OCI-LY1 (cell line): ENCODE measurements around the gene HDAC1.

Source experiments
- EZH2 ChIP-seq: fragments of 200-600 bp; sonication (generic), shearing (Covaris generic); IDR thresholded peaks from 2 replicates; pipeline ENCODE4 v1.8.0; 2017; ENCODE audit warnings: borderline replicate concordance, mixed run types, mild to moderate bottlenecking, antibody characterized with exemption, low read length, moderate library complexity, mixed read lengths
- TF ChIP-seq, protein P1 (sequence below): fragments of 200-600 bp; sonication (generic), shearing (Covaris generic); IDR thresholded peaks from 2 replicates; pipeline ENCODE4 v1.5.1; 2017; ENCODE audit warnings: mild to moderate bottlenecking, antibody characterized with exemption, low read length, moderate library complexity, mixed read lengths

DNA sequence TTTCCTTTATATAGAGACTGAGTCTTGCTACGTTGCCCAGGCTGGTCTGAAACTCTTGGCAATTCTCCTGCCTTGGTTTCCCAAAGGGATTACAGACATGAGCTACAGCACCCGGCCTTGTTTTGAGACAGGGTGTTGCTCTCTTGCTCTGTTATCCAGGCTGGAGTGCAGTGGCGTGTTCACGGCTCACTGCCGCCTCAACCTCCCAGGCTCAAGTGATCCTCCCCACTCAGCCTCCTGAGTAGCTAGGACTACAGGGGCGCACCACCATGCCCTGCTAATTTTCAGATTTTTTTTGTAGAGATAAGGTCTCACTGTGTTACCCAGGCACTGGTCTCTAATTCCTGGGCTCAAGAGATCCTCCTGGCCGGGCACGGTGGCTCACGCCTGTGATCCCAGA, 26.0 kb upstream of the HDAC1 start:
- TF ChIP-seq, protein P1, sequence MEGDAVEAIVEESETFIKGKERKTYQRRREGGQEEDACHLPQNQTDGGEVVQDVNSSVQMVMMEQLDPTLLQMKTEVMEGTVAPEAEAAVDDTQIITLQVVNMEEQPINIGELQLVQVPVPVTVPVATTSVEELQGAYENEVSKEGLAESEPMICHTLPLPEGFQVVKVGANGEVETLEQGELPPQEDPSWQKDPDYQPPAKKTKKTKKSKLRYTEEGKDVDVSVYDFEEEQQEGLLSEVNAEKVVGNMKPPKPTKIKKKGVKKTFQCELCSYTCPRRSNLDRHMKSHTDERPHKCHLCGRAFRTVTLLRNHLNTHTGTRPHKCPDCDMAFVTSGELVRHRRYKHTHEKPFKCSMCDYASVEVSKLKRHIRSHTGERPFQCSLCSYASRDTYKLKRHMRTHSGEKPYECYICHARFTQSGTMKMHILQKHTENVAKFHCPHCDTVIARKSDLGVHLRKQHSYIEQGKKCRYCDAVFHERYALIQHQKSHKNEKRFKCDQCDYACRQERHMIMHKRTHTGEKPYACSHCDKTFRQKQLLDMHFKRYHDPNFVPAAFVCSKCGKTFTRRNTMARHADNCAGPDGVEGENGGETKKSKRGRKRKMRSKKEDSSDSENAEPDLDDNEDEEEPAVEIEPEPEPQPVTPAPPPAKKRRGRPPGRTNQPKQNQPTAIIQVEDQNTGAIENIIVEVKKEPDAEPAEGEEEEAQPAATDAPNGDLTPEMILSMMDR = no peak
- no peak for TF ChIP-seq EZH2
